Stimulated activated CD8-positive, alpha-beta memory T cell treated with anti-CD3 and anti-CD28 coated beads, Interleukin-12 subunit alpha, Interleukin-12 subunit beta, amount 100 ng/mL, for 24 hours (primary cell): ENCODE data around the gene APOL4.
"Not testable (repeated sequence)": the region's sequence is repeated elsewhere in the genome, so short reads cannot be mapped to it uniquely, and the experiment has no call there.

Source experiments
- DNase-seq: peaks from one replicate; pipeline ENCODE4 v3.0.0-alpha.2; 2020; ENCODE audit errors: extremely low read depth

The APOL4 gene

GRCh38 chr22:36208914-36209313 lies 7.3 kb upstream of the APOL4 start:
- DNase-seq: no peak

GRCh38 chr22:36208162-36208765 lies 6.7 kb upstream of the APOL4 start:
- no peak for DNase-seq

- DNase-seq: no peak
Measured at GRCh38 chr22:36206255-36206654, 4.6 kb upstream of the APOL4 start.

GRCh38 chr22:36205573-36205972 lies 4.0 kb upstream of the APOL4 start:
- not testable (repeated sequence) for DNase-seq

- DNase-seq: no peak
Measured at GRCh38 chr22:36204632-36205015, 3.0 kb upstream of the APOL4 start.

GRCh38 chr22:36204001-36204631 lies 2.5 kb upstream of the APOL4 start:
- no peak for DNase-seq

GRCh38 chr22:36203441-36203840 lies 1.8 kb upstream of the APOL4 start:
- DNase-seq: not testable (repeated sequence)

GRCh38 chr22:36202906-36203305 lies 1.3 kb upstream of the APOL4 start:
- not testable (repeated sequence) for DNase-seq

- not testable (repeated sequence) for DNase-seq
Measured at GRCh38 chr22:36201025-36201424, 584 bp downstream of the APOL4 start.

- no peak for DNase-seq
Measured at GRCh38 chr22:36199001-36199551, 2.5 kb downstream of the APOL4 start.

- DNase-seq: no peak
Measured at GRCh38 chr22:36198536-36198935, 3.1 kb downstream of the APOL4 start.

- DNase-seq: no peak
Measured at GRCh38 chr22:36197514-36198146, 4.0 kb downstream of the APOL4 start.

GRCh38 chr22:36197065-36197440 lies 4.6 kb downstream of the APOL4 start:
- DNase-seq: no peak

GRCh38 chr22:36196254-36197064 lies 5.2 kb downstream of the APOL4 start:
- no peak for DNase-seq

GRCh38 chr22:36194971-36195370 lies 6.6 kb downstream of the APOL4 start:
- no peak for DNase-seq

GRCh38 chr22:36194385-36194784 lies 7.2 kb downstream of the APOL4 start:
- DNase-seq: no peak

- no peak for DNase-seq
Measured at GRCh38 chr22:36193577-36193976, 8.0 kb downstream of the APOL4 start.

GRCh38 chr22:36193171-36193570 lies 8.4 kb downstream of the APOL4 start:
- DNase-seq: no peak

GRCh38 chr22:36192542-36192941 lies 9.1 kb downstream of the APOL4 start:
- no peak for DNase-seq

- no peak for DNase-seq
Measured at GRCh38 chr22:36191106-36191836, 10.3 kb downstream of the APOL4 start.

- not testable (repeated sequence) for DNase-seq
Measured at GRCh38 chr22:36187862-36188261, 13.7 kb downstream of the APOL4 start.
